Urinary bladder (tissue), 4 donors: ENCODE results near the gene TTYH2. TPM values are rescaled to one million over a fixed set of nuclear protein-coding genes. Genes with fewer than 3 reads are reported as not detected.
"Not testable (repeated sequence)": the region's sequence is repeated elsewhere in the genome, so short reads cannot be mapped to it uniquely, and the experiment has no call there.

Source experiments
- DNase-seq: peaks from one replicate; pipeline ENCODE4 v3.0.0-alpha.2; 2015; ENCODE audit errors: extremely low spot score
- H3K27ac ChIP-seq: one replicate; pipeline ENCODE4 v1.5.1; 2013; ENCODE audit warnings: low read depth, mild to moderate bottlenecking, moderate library complexity
- H3K36me3 ChIP-seq: one replicate; pipeline ENCODE4 v1.6.1; 2013; ENCODE audit warnings: mild to moderate bottlenecking, moderate library complexity; ENCODE audit not compliant: insufficient read depth
- H3K4me1 ChIP-seq: one replicate; pipeline ENCODE4 v1.6.1; 2013; ENCODE audit warnings: mild to moderate bottlenecking, moderate library complexity; ENCODE audit not compliant: insufficient read depth
- H3K4me3 ChIP-seq: one replicate; pipeline ENCODE4 v1.5.1; 2013; ENCODE audit warnings: low read depth, low read length
- WGBS: extraction: QIAGEN DNeasy Blood & Tissue Kit; methylation state at CpG from one replicate; pipeline ENCODE4 v1.1.7; 2013; 5-methylcytosine and 5-hydroxymethylcytosine counted together
- polyA plus RNA-seq: library from polyadenylated mRNA; stranded (reverse); fragments of 200-250 nt; gene quantifications from one replicate; pipeline ENCODE4 v1.2.3, GENCODE V29; 2013
- total RNA-seq: library from RNA; depleted of rRNA; stranded (reverse); fragments of >200 nt; gene quantifications from one replicate; pipeline ENCODE4 v1.2.3, GENCODE V29; 2014
- donor health status: healthy with polysubstance abuse.
- donor health status: healthy.

Gene TTYH2
- total and polyA plus RNA-seq, 2 donors: 8.3 to 20.1 TPM

DNA sequence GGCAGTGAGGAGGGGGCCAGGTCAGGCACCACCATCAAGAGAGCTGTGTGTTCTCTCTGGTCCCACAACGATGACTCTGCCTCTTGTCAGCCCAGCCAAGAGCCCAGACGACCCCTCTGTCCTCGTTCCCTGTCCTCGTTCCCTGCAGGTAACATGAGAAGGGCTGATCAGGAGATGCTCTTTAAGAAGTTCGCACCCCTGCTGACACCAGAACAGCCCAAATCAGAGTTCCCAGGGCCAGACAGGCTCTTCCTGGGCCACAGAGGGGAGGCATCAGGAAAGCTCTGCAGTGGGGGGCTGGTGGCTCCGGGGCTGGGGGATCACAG lies 47.1 kb downstream of the TTYH2 start:
- DNase-seq: no peak
- H3K4me1 ChIP-seq: no peaks in the 10 kb centered on the region
- no peak overlapping the region for H3K4me3 ChIP-seq
- H3K27ac ChIP-seq: no peak overlapping the region
- no peaks in the 10 kb centered on the region for H3K36me3 ChIP-seq
- 73% methylated on average over 6 of the region's 6 CpGs for WGBS

- WGBS: 89% methylated on average over 7 of the region's 7 CpGs
- Histone ChIP-seq H3K27ac (no peak overlapping the region), H3K36me3 (no peaks in the 10 kb centered on the region), H3K4me3 (no peak overlapping the region), H3K4me1 (no peaks in the 10 kb centered on the region)
- DNase-seq: no peak
Observed at GRCh38 chr17:74262601-74263000, 49.2 kb downstream of the TTYH2 start.

- not testable (repeated sequence) for H3K36me3 ChIP-seq, DNase-seq, H3K4me1 ChIP-seq, H3K4me3 ChIP-seq, H3K27ac ChIP-seq
- 79% methylated on average over 4 of the region's 4 CpGs for WGBS
Observed at GRCh38 chr17:74267054-74267453, 53.7 kb downstream of the TTYH2 start.

DNA sequence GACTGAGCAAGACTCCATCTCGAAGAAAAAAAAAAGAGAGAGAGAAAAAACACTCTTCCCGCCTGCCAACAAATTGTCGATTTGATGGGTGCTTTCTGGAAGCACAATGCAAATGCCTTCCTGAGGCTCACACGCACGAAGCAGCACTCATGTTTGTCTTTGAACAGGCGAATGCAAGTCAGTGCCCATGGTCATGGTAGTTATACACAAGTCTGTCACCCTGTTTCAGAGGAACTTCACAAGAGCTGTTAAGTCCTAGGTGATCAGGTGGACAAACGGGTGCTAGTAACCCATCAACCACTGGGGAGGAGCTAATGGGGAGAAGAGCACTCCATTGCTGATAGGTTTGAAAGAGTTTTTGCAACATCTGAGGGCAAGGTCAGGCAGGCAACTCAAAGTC lies 54.2 kb downstream of the TTYH2 start:
- WGBS: 90% methylated on average over 7 of the region's 7 CpGs
- Histone ChIP-seq H3K27ac (no peak overlapping the region), H3K4me1 (no peaks in the 10 kb centered on the region), H3K4me3 (no peak overlapping the region), H3K36me3 (no peaks in the 10 kb centered on the region)
- DNase-seq: no peak

DNA sequence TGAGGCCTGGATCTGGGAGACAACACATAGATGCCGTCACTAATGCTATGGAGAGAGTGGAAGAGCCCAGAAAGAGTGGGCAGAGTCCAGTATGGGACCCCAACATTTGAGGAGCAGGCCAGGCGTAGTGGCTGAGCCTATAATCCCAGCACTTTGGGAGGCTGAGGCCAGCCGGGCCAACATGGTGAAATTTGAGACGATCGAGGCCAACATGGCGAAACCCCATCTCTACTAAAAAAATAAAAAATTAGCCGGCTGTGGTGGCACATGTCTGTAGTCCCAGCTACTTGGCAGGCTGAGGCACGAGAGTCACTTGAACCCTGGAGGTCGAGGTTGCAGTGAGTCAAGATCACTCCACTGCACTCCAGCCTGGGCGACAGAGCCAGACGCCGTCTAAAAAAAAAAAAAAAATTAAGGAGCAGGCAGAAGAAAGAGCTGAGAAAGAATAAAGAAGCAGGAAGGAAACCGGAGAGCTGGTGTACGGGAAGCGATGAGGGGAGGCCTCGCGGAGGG lies 54.7 kb downstream of the TTYH2 start:
- Histone ChIP-seq H3K4me3 (no peak overlapping the region), H3K36me3 (no peaks in the 10 kb centered on the region), H3K27ac (no peak overlapping the region), H3K4me1 (no peaks in the 10 kb centered on the region)
- 71% methylated on average over 17 of the region's 17 CpGs for WGBS
- DNase-seq: no peak

GRCh38 chr17:74268558-74268957 lies 55.2 kb downstream of the TTYH2 start:
- 54% methylated on average over 8 of the region's 8 CpGs for WGBS
- no peaks in the 10 kb centered on the region for H3K36me3 ChIP-seq
- no peak overlapping the region for H3K4me3 ChIP-seq
- no peak overlapping the region for H3K27ac ChIP-seq
- H3K4me1 ChIP-seq: no peaks in the 10 kb centered on the region
- DNase-seq: no peak

- Histone ChIP-seq H3K4me3 (no peak overlapping the region), H3K27ac (no peak overlapping the region), H3K4me1 (no peaks in the 10 kb centered on the region), H3K36me3 (no peaks in the 10 kb centered on the region)
- DNase-seq: no peak
- WGBS: 39% methylated on average over 10 of the region's 10 CpGs
Observed at GRCh38 chr17:74270333-74270732, 57.0 kb downstream of the TTYH2 start.

DNA sequence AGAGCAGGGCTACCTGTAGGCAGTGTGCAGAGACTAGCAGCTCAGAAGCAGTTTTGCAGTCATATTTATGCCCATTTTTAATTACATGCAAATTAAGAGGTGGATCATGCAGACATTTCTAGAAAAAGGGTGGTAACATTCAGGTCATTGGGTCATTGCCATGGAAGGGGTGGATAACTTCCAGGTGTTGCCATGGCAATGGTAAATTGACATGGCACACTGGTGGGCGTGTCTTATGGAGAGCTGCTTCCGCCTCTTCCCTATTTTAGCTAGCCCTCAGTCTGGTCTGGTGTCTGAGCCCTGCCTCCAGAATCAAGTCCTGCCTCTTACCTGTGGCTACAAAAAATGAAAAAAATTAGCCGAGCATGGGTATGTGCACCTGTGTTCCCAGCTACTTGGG lies 57.9 kb downstream of the TTYH2 start:
- H3K4me3 ChIP-seq: no peak overlapping the region
- no peak overlapping the region for H3K27ac ChIP-seq
- H3K36me3 ChIP-seq: no peaks in the 10 kb centered on the region
- no peaks in the 10 kb centered on the region for H3K4me1 ChIP-seq
- WGBS: 93% methylated on average over 3 of the region's 3 CpGs
- DNase-seq: no peak

GRCh38 chr17:74271901-74272561 lies 58.7 kb downstream of the TTYH2 start:
- WGBS: 62% methylated on average over 13 of the region's 13 CpGs
- H3K36me3 ChIP-seq: no peaks in the 10 kb centered on the region
- DNase-seq: no peak
- H3K27ac ChIP-seq: no peak overlapping the region
- H3K4me1 ChIP-seq: no peaks in the 10 kb centered on the region
- H3K4me3 ChIP-seq: no peak overlapping the region

DNA sequence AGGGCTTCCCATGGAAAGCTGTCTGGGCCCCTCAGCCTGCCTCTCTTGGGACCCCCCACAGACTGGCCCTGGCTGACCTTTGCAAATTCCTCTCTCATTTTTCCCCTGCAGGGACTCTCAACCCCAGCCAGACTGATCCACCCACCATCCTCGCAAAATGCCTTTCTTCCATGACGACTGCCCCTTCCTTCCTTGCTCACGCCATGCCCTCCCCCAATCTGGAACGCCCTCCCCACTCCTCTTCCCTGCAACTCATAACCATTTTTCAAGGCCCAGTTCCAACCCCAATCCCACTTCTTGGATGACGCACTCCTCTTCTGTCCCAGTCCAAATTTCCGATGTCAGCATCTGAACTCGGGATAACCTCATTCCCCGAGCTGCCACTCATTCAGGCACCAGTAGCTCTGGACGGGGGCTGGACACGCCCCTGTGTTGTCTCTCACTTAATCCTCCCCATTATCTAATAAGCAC lies 59.4 kb downstream of the TTYH2 start:
- no peaks in the 10 kb centered on the region for H3K4me1 ChIP-seq
- H3K36me3 ChIP-seq: no peaks in the 10 kb centered on the region
- no peak overlapping the region for H3K4me3 ChIP-seq
- no peak overlapping the region for H3K27ac ChIP-seq
- 48% methylated on average over 10 of the region's 10 CpGs for WGBS
- DNase-seq: no peak

DNA sequence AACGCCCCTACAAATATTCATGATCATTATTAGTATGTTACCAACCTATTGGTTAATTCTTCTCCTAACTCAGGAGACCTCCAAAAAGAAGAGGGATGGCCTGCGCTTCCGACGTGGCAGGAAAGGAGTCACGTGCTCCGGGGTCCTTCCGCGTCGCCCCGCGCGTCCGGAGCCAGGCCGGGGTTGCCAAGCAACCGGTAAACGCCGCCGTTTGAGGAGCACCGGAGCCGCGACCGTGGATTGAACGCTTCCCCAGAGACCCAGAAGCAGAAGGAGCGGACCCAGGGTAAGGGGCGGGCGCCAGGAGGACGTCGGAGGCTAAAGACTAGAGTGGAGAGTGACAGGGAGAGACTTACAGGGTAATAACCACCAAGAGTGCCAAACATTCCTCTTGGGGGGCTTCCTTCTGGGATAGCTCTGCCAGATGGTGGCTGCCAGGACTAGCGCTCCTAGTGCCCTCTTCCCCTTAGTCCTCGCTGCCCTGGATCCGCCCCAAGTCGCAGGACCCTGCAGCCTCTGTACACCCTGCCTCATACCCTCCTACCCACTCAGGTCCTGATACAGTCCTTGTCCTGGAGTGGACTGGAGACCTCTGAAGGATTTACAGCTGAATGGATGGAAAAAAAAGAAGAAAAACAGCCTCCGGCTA lies 60.8 kb downstream of the TTYH2 start, which contains the start of gene DNAI2:
Gene DNAI2 (plus strand): TSS at position 175 of the 649 bp plus-strand sequence. CDS start 7,584 bp downstream, outside the sequence.
- Histone ChIP-seq H3K4me3 (no peak within 1 kb of the TSS), H3K4me1 (no peaks in the 10 kb centered on the region), H3K27ac (no peak within 1 kb of the TSS), H3K36me3 (no peaks in the 10 kb centered on the region)
- 15% methylated on average over 33 of the region's 33 CpGs for WGBS
- no peak for DNase-seq

- no peak overlapping the region for H3K4me3 ChIP-seq
- no peaks in the 10 kb centered on the region for H3K36me3 ChIP-seq
- H3K27ac ChIP-seq: no peak overlapping the region
- 78% methylated on average over 14 of the region's 14 CpGs for WGBS
- no peak for DNase-seq
- H3K4me1 ChIP-seq: no peaks in the 10 kb centered on the region
Observed at GRCh38 chr17:74274709-74275340, 61.5 kb downstream of the TTYH2 start.

DNA sequence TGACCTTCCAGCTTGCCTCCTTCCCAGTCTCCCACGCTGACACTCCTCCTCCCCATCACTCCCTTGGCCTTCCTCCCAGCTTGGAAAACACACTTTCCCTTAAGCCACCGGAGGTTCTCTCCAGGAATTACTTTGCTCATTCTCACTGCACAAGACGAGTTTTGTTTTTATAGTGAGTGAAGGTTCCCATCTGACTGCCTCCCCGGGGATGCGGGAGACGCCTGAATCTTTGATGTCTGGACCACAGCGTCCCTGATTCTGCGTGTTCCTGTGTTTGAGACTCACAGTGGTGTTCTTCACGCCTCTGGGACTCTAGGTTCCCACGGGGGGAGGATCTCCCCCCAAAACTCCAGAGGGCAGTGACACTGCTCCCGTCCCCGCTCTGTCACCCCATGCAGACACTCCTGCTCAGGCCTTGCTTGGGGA lies 62.7 kb downstream of the TTYH2 start:
- H3K4me3 ChIP-seq: no peak overlapping the region
- no peaks in the 10 kb centered on the region for H3K36me3 ChIP-seq
- no peak overlapping the region for H3K27ac ChIP-seq
- no peaks in the 10 kb centered on the region for H3K4me1 ChIP-seq
- DNase-seq: peak; percentile 74
- WGBS: 31% methylated on average over 12 of the region's 12 CpGs

GRCh38 chr17:74276541-74277009 lies 63.2 kb downstream of the TTYH2 start:
- Histone ChIP-seq H3K4me3 (no peak overlapping the region), H3K4me1 (no peaks in the 10 kb centered on the region), H3K36me3 (no peaks in the 10 kb centered on the region), H3K27ac (no peak overlapping the region)
- DNase-seq: no peak
- 60% methylated on average over 5 of the region's 5 CpGs for WGBS
